HG02798 (cell line): ENCODE data around the gene KCNRG.
"Not testable (repeated sequence)": the region's sequence is repeated elsewhere in the genome, so short reads cannot be mapped to it uniquely, and the experiment has no call there.

Experiments
- ATAC-seq: cut with Tn5 transposase; IDR thresholded peaks from one replicate; pipeline ENCODE4 v1.9.1; 2021; ENCODE audit warnings: mild to moderate bottlenecking; ENCODE audit not compliant: unreplicated experiment, poor library complexity

KCNRG gene

GRCh38 chr13:50015258-50015657 is at the start of gene KCNRG:
Gene KCNRG, plus strand, starts transcription at chr13:50015444. Its CDS starts 50 bp downstream, at chr13:50015494.
- no peak for ATAC-seq

- no peak for ATAC-seq
Observed at GRCh38 chr13:49967456-49967855, 47.8 kb upstream of the KCNRG start.

DNA sequence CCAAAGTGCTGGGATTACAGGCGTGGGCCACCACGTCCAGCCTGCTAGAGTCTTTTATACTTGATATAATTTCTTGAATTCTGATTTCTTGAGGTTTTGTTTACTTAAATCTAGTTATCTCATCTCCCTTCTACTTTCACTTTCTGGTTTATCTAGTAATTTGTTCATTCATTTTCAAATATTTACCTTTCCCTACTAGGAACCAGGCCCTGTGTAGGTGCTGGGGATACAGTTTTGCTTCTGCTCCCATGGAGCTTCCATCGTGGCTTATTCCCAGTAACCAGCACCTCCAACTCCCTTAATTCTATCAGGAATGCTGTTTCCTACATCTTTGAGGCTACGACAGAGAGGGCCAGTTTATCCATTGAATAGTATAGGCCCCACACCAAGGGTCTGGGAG is 42.5 kb upstream of the KCNRG start:
- ATAC-seq, result no peak

DNA sequence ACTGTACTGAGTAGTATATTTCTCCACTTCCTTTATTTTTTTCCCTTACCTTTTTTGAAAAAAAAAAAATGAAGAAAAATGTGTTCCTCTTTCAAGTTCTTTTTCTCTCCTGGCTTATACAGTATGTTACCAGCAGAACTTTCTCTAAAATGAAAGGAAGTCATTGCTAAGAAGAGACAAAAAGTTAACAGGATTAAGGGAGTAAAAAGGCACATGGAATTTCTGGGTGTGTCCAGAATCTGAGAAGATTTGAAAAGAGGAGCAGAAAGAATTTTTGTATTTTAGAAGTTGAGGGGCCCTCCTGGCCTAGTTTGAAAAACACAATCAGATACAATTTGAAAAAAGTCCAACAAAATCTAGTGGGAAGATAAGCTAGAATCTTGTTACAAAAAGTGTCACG is 39.4 kb upstream of the KCNRG start:
- no peak for ATAC-seq

GRCh38 chr13:49976314-49977258 is 38.7 kb upstream of the KCNRG start:
- peak; percentile 73 for ATAC-seq

- ATAC-seq, result no peak
Observed at GRCh38 chr13:49977992-49978391, 37.3 kb upstream of the KCNRG start.

DNA sequence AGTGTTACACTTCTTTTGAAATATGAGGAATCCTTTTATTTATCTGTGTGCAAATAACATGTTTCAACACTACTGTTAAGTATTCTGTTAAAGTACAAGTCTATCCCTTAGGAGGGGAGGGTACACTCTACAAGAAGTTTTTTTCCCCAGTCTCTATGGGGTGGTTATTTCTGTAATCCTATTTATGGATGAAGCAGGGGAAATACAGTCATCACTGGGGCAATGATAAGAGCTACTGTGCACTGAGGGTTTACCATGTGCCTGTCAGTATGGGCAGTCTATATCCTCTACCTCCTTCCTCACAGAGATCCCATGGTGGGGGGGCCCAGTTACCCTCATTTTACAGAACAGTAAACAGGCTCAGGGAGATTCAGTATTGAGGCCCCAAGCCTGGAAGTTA is 35.0 kb upstream of the KCNRG start:
- ATAC-seq, result no peak

DNA sequence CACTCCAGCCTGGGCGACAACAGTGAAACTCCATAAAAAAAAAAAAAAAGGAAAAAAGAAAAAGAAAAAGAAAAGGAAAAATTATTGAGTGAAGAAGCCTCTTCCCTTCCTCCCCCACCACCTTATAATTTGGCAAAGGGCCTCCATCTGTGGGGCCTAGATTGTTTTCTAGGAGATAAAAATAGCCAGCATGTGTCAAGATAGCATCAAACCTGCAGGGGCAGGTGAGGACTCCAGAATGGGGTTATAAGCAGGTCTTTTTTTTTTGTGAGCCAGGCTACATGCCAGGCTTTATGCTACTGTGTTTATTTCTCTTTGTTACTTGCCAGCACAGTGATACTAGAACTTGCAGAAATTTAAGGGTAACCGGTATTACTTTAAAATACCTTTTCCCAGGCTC is 30.1 kb upstream of the KCNRG start:
- no peak for ATAC-seq

GRCh38 chr13:49986471-49986870 is 28.8 kb upstream of the KCNRG start:
- ATAC-seq, result no peak

- ATAC-seq, result not testable (repeated sequence)
Observed at GRCh38 chr13:49990612-49991011, 24.6 kb upstream of the KCNRG start.

DNA sequence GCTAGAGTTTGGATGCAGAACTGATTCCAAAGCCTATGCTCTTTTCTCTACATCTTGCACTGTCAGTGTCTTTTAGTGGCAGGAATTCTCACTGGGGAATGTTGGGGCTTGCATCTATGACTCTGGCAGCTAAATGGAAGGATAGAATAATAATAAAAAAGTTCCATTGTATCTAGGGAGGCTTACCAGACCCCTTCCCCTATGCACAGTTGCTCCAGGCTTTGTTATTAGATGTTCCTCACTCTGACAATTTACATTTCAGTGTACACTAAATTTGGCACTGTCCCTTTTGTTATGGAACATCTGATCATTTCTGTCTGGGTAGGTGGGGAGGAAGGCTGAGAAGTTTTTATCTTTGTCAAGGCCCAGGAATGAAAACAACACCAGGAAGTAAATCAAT is 22.1 kb upstream of the KCNRG start:
- ATAC-seq, result no peak

GRCh38 chr13:49993666-49994065 is 21.6 kb upstream of the KCNRG start:
- no peak for ATAC-seq

DNA sequence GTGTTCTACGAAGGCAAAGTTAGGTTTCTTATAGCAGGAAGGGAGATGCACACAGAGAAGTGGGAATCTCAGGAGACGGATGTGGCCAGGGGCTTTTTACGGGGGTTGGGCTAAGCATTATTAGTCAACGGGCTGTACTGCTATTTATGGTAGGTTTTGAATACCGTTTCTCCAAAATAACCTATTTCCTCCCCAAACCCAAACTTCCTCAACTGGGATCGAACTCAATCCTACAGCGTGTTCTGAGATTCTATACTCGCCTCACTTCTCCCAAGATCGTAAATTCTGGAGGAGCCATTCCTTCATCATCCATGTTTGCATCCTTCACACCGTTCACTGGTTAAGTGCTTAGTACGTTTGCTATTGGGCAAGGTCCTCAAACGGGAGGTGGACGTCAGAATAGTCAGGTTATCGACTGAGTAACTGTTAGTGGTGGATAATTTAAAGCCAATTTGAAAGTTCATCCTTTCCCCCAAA is 19.6 kb upstream of the KCNRG start:
- ATAC-seq, result no peak

DNA sequence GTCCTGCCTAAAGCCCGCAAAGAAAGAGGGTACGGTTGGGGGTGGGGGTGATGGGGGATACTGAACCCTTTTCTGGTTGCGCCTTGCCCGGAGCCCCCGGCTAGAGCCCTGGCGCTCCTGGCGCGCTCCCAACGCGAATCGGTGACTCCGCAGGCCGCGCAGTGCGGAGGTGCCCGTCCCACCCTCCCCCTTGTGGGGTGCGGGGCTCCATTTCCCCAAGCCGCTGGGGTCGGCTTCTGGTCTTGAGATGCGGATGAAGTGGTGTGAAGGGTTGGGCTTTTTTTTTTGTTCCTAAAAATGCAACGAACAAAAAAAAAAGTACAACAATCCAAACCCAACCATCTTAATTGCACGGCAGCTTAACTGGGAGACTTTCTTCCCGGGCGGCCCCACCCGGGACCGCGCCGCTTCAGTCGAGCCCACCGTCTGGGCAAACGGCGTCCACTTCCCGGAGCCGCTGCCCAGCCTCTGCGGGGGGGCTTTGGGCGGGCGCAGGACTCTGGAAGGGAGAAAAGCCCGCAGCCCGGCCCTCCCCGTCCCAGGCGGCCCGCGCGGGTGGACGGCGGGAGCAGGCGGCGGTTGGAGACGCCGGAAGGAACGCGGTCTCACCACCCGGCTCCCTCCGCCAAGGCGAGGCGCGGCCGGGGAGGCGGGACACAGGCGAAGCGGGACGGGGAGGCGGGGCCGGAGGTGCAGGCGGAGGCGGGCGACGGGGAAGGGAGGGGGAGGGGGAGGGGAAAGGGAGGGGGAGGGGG is 18.9 kb upstream of the KCNRG start:
- ATAC-seq, result peak; percentile 64

- ATAC-seq, result peak; percentile 78
Observed at GRCh38 chr13:49996951-49997895, 18.0 kb upstream of the KCNRG start, which contains the start of gene TRIM13. Gene TRIM13, plus strand, starts transcription at chr13:49997042. Its CDS starts 14,899 bp downstream, at chr13:50011941.

GRCh38 chr13:49997955-49998354 is 17.3 kb upstream of the KCNRG start:
- ATAC-seq, result no peak

- ATAC-seq, result no peak
Observed at GRCh38 chr13:49998714-49999624, 16.3 kb upstream of the KCNRG start.

DNA sequence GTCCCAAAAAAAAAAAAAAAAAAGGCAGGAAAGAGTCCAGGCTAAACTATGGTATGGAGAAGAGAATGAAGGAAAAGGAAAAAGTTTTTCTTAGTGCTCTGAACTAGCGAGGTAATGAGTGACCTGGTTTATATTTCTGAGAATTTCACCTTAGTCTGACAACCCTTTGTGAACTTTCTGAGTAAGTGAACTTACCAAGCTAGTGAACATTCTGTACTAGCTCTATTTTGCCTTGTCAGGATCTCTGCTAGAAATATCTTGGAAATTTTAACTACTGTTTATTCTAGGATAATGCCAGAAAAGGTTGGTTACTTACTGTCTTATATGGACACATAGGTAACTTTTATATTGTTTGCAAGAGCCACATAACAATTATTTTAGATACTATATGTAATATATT is 14.0 kb upstream of the KCNRG start:
- no peak for ATAC-seq
